C4-2B (cell line): ENCODE measurements around the gene CCDC33.

Source experiments
- ZFX ChIP-seq: fragments of 450-650 bp; IDR thresholded peaks from 2 replicates; pipeline ENCODE4 v1.6.1; 2017
- TF ChIP-seq, protein P1 (sequence below): fragments of 450-650 bp; conservative IDR thresholded peaks from 2 replicates; pipeline ENCODE4 v1.5.1; 2017; ENCODE audit warnings: mild to moderate bottlenecking

- TF ChIP-seq, protein P1, sequence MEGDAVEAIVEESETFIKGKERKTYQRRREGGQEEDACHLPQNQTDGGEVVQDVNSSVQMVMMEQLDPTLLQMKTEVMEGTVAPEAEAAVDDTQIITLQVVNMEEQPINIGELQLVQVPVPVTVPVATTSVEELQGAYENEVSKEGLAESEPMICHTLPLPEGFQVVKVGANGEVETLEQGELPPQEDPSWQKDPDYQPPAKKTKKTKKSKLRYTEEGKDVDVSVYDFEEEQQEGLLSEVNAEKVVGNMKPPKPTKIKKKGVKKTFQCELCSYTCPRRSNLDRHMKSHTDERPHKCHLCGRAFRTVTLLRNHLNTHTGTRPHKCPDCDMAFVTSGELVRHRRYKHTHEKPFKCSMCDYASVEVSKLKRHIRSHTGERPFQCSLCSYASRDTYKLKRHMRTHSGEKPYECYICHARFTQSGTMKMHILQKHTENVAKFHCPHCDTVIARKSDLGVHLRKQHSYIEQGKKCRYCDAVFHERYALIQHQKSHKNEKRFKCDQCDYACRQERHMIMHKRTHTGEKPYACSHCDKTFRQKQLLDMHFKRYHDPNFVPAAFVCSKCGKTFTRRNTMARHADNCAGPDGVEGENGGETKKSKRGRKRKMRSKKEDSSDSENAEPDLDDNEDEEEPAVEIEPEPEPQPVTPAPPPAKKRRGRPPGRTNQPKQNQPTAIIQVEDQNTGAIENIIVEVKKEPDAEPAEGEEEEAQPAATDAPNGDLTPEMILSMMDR: no peak
- no peak for TF ChIP-seq ZFX
Observed at GRCh38 chr15:74335396-74335795, 99.3 kb downstream of the CCDC33 start.
